ENCODE measurements around the gene FTCD.

The FTCD gene

GRCh38 chr21:46136739-46137349, 18.5 kb downstream of the FTCD start:
- DNase-seq: no peak

- DNase-seq: peak; percentile 1
Observed at GRCh38 chr21:46135782-46136395, 19.5 kb downstream of the FTCD start.

GRCh38 chr21:46131838-46132651, 23.3 kb downstream of the FTCD start:
- DNase-seq: no peak

- DNase-seq: no peak
Observed at GRCh38 chr21:46131588-46131837, 23.9 kb downstream of the FTCD start.

- DNase-seq: no peak
Observed at GRCh38 chr21:46130831-46131587, 24.4 kb downstream of the FTCD start.

- no peak for DNase-seq
Observed at GRCh38 chr21:46129846-46130651, 25.3 kb downstream of the FTCD start.

GRCh38 chr21:46128933-46129571, 26.3 kb downstream of the FTCD start:
- no peak for DNase-seq

GRCh38 chr21:46128106-46128932, 27.1 kb downstream of the FTCD start:
- no peak for DNase-seq

GRCh38 chr21:46127239-46128105, 27.9 kb downstream of the FTCD start:
- no peak for DNase-seq

- DNase-seq: no peak
Observed at GRCh38 chr21:46126309-46127238, 28.8 kb downstream of the FTCD start.

- DNase-seq: no peak
Observed at GRCh38 chr21:46125846-46126301, 29.5 kb downstream of the FTCD start.

- no peak for DNase-seq
Observed at GRCh38 chr21:46124926-46125845, 30.2 kb downstream of the FTCD start.

- no peak for DNase-seq
Observed at GRCh38 chr21:46124083-46124925, 31.1 kb downstream of the FTCD start.

GRCh38 chr21:46122758-46123683, 32.4 kb downstream of the FTCD start:
- no peak for DNase-seq

- DNase-seq: no peak
Observed at GRCh38 chr21:46122237-46122671, 33.1 kb downstream of the FTCD start.
